GM12878 (cell line): ENCODE measurements around the gene TRMT1. TPM values are rescaled to one million over a fixed set of nuclear protein-coding genes. Genes with fewer than 3 reads are reported as not detected.

Experiments used
- ASH2L ChIP-seq: fragments of 300-600, 200-600 bp; sonication (generic); IDR thresholded peaks from 2 replicates; pipeline ENCODE4 v1.6.1; 2017; ENCODE audit warnings: low read depth, mild to moderate bottlenecking, borderline replicate concordance
- CREM ChIP-seq: IDR thresholded peaks from 2 replicates; pipeline ENCODE4 v1.6.1; 2014; ENCODE audit warnings: antibody characterized with exemption, low read depth
- EGR1 ChIP-seq, 2 experiments: IDR thresholded peaks; 1 replicate in 1 of 2; 2 replicates in 1 of 2; pipeline ENCODE4 v1.6.1; 2011 to 2012; ENCODE audit warnings: low read depth in 2 of 2, low read length in 2 of 2, borderline replicate concordance in 1 of 2, mild to moderate bottlenecking in 1 of 2, moderate library complexity in 1 of 2
- FOS ChIP-seq: IDR thresholded peaks from 3 replicates; pipeline ENCODE4 v1.6.1; 2011; ENCODE audit warnings: borderline replicate concordance; ENCODE audit not compliant: insufficient read length; ENCODE audit errors: extremely low read depth
- JUNB ChIP-seq: IDR thresholded peaks from 2 replicates; pipeline ENCODE4 v1.6.1; 2016; ENCODE audit warnings: antibody characterized with exemption, mild to moderate bottlenecking
- JUND ChIP-seq: IDR thresholded peaks from 2 replicates; pipeline ENCODE4 v1.6.1; 2012; ENCODE audit warnings: low read depth, mild to moderate bottlenecking, low read length, improper control_type of control experiment, moderate library complexity
- MEF2B ChIP-seq: fragments of 450-650 bp; IDR thresholded peaks from 2 replicates; pipeline ENCODE4 v1.6.1; 2018; ENCODE audit warnings: mild to moderate bottlenecking, moderate library complexity; ENCODE audit not compliant: partially characterized antibody, poor library complexity, severe bottlenecking
- RAD21 ChIP-seq: IDR thresholded peaks from 2 replicates; pipeline ENCODE4 v1.6.1; 2011; ENCODE audit warnings: mild to moderate bottlenecking, low read depth, low read length, moderate library complexity; ENCODE audit not compliant: insufficient read depth
- SPI1 ChIP-seq: IDR thresholded peaks from 2 replicates; pipeline ENCODE4 v1.6.1; 2011; ENCODE audit warnings: low read depth, mild to moderate bottlenecking, low read length, moderate library complexity, borderline replicate concordance; ENCODE audit not compliant: insufficient read depth
- STAT1 ChIP-seq: fragments of 450-650 bp; conservative IDR thresholded peaks from 2 replicates; pipeline ENCODE4 v1.6.1; 2014; ENCODE audit warnings: antibody characterized with exemption, mild to moderate bottlenecking
- TAF1 ChIP-seq: IDR thresholded peaks from 2 replicates; pipeline ENCODE4 v1.6.1; 2011; ENCODE audit warnings: mild to moderate bottlenecking, low read depth, low read length, borderline replicate concordance
- ZBED1 ChIP-seq: IDR thresholded peaks from 2 replicates; pipeline ENCODE4 v1.6.1; 2016; ENCODE audit warnings: borderline replicate concordance
- polyA plus RNA-seq, 11 experiments: library from polyadenylated mRNA; depleted of rRNA in 4 of 11; unstranded in 6 of 11; stranded (reverse) in 5 of 11; fragments of >200 nt; fragmentation: Nextera tagmentation in 4 of 11; fragmentation: Illumina TruSeq in 1 of 11; extraction: Ambion mirVana in 4 of 11; extraction: Trizol in 1 of 11; gene quantifications; 1 replicate in 1 of 11; 2 replicates in 10 of 11; pipeline versions ENCODE4 v1.2.1 to v1.2.3, GENCODE V29; 2011 to 2016; ENCODE audit warnings: inconsistent platforms in 2 of 11, missing spikeins in 2 of 11, low read depth in 1 of 11
- total RNA-seq, 4 experiments: library from RNA; depleted of rRNA in 3 of 4; stranded (reverse); fragments of >200 nt in 3 of 4; fragmentation: Illumina TruSeq in 1 of 4; extraction: Trizol in 1 of 4; gene quantifications; 2 replicates each; pipeline versions ENCODE4 v1.2.1 to v1.2.3, GENCODE V29; 2013 to 2021
- TF ChIP-seq, protein P1 (sequence below): IDR thresholded peaks from 2 replicates; pipeline ENCODE4 v1.6.1; 2012; ENCODE audit warnings: low read depth, low read length, improper control_type of control experiment
- TF ChIP-seq, protein P2 (sequence below): IDR thresholded peaks from 2 replicates; pipeline ENCODE4 v1.6.1; 2012; ENCODE audit warnings: low read depth, low read length, improper control_type of control experiment
- TF ChIP-seq, protein P3 (sequence below): fragments of 450-650 bp; formaldehyde crosslinking; IDR thresholded peaks from 2 replicates; pipeline ENCODE4 v1.4.0; 2020; ENCODE audit warnings: mild to moderate bottlenecking, moderate library complexity
- TF ChIP-seq, protein P4 (sequence below): fragments of 150-350 bp; IDR thresholded peaks from 2 replicates; pipeline ENCODE4 v1.6.1; 2016; ENCODE audit warnings: low read depth, low read length
- TF ChIP-seq, protein P5 (sequence below): IDR thresholded peaks from 2 replicates; pipeline ENCODE4 v1.6.1; 2011; ENCODE audit warnings: borderline replicate concordance, low read depth, mild to moderate bottlenecking, moderate library complexity, mixed read lengths, low read length; ENCODE audit not compliant: insufficient read depth; ENCODE audit errors: extremely low read length

Gene TRMT1
- total and polyA plus RNA-seq, 10 of the 15 experiments (the other 5 are each of a cell fraction or from before 2014, with no cell fraction given) = 3.4 to 68.8 (median 34.8) TPM

DNA sequence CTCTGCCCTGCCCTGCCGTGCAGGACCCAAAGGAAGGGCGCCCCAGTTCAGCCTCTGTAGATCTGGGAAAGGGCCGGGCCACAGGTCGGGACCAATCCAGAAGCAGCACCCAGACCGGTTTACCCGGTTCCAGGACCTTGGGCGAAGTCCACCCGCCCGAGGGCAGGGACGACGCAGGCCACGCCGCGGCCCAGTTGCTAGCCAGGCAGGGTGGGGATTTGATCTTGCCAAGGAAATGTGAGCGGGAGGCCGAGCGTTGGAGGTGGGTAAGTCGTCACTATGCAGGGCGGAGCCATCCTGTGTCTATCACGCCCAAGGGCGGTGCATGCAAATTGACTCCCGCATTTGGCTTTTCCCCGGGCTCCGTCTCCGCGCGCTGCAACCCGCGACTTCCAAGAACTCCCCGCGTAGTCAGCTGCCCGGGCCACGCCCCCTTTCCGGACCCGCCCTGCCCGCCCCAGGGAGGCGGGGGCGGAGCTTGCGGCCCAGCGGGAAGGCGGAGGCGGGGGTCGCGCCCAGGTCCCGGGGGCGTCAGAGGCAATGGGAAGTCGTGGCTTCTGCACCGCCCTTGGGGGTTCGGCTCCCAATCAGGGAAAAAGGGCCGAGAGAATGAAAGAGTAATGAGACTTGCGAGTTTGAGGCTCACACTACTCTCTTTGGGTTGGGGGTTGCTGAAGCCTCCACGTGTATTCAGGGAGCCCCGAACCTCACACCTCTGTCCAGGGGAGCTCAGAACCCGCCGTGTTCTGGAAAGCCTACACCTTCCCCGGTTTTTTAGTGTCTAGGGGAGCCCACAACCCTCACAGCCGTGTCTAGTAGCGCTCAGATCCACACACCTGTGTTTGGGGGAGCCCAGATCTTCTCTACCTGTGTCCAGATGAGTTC is 46.4 kb upstream of the TRMT1 start (continued):
- TF ChIP-seq RAD21 = no peak
- TF ChIP-seq CREM = peak; percentile 60; the same call in 1 of the 2 replicates
- TF ChIP-seq JUNB = no peak
- TF ChIP-seq FOS = no peak
- no peak for TF ChIP-seq MEF2B
- TF ChIP-seq, protein P1, sequence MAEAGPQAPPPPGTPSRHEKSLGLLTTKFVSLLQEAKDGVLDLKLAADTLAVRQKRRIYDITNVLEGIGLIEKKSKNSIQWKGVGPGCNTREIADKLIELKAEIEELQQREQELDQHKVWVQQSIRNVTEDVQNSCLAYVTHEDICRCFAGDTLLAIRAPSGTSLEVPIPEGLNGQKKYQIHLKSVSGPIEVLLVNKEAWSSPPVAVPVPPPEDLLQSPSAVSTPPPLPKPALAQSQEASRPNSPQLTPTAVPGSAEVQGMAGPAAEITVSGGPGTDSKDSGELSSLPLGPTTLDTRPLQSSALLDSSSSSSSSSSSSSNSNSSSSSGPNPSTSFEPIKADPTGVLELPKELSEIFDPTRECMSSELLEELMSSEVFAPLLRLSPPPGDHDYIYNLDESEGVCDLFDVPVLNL = no peak
- TF ChIP-seq, protein P2, sequence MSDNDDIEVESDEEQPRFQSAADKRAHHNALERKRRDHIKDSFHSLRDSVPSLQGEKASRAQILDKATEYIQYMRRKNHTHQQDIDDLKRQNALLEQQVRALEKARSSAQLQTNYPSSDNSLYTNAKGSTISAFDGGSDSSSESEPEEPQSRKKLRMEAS = no peak
- TF ChIP-seq, protein P3, sequence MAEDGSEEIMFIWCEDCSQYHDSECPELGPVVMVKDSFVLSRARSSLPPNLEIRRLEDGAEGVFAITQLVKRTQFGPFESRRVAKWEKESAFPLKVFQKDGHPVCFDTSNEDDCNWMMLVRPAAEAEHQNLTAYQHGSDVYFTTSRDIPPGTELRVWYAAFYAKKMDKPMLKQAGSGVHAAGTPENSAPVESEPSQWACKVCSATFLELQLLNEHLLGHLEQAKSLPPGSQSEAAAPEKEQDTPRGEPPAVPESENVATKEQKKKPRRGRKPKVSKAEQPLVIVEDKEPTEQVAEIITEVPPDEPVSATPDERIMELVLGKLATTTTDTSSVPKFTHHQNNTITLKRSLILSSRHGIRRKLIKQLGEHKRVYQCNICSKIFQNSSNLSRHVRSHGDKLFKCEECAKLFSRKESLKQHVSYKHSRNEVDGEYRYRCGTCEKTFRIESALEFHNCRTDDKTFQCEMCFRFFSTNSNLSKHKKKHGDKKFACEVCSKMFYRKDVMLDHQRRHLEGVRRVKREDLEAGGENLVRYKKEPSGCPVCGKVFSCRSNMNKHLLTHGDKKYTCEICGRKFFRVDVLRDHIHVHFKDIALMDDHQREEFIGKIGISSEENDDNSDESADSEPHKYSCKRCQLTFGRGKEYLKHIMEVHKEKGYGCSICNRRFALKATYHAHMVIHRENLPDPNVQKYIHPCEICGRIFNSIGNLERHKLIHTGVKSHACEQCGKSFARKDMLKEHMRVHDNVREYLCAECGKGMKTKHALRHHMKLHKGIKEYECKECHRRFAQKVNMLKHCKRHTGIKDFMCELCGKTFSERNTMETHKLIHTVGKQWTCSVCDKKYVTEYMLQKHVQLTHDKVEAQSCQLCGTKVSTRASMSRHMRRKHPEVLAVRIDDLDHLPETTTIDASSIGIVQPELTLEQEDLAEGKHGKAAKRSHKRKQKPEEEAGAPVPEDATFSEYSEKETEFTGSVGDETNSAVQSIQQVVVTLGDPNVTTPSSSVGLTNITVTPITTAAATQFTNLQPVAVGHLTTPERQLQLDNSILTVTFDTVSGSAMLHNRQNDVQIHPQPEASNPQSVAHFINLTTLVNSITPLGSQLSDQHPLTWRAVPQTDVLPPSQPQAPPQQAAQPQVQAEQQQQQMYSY (CRISPR knock-in tag) = no peak
- no peak for TF ChIP-seq STAT1
- no peak for TF ChIP-seq JUND
- no peak for TF ChIP-seq ASH2L
- TF ChIP-seq SPI1 = no peak
- no peak; the same call in 1 of the 2 replicates for TF ChIP-seq ZBED1
- no peak for TF ChIP-seq TAF1
- TF ChIP-seq, protein P4, sequence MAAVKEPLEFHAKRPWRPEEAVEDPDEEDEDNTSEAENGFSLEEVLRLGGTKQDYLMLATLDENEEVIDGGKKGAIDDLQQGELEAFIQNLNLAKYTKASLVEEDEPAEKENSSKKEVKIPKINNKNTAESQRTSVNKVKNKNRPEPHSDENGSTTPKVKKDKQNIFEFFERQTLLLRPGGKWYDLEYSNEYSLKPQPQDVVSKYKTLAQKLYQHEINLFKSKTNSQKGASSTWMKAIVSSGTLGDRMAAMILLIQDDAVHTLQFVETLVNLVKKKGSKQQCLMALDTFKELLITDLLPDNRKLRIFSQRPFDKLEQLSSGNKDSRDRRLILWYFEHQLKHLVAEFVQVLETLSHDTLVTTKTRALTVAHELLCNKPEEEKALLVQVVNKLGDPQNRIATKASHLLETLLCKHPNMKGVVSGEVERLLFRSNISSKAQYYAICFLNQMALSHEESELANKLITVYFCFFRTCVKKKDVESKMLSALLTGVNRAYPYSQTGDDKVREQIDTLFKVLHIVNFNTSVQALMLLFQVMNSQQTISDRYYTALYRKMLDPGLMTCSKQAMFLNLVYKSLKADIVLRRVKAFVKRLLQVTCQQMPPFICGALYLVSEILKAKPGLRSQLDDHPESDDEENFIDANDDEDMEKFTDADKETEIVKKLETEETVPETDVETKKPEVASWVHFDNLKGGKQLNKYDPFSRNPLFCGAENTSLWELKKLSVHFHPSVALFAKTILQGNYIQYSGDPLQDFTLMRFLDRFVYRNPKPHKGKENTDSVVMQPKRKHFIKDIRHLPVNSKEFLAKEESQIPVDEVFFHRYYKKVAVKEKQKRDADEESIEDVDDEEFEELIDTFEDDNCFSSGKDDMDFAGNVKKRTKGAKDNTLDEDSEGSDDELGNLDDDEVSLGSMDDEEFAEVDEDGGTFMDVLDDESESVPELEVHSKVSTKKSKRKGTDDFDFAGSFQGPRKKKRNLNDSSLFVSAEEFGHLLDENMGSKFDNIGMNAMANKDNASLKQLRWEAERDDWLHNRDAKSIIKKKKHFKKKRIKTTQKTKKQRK = no peak
- TF ChIP-seq, protein P5, sequence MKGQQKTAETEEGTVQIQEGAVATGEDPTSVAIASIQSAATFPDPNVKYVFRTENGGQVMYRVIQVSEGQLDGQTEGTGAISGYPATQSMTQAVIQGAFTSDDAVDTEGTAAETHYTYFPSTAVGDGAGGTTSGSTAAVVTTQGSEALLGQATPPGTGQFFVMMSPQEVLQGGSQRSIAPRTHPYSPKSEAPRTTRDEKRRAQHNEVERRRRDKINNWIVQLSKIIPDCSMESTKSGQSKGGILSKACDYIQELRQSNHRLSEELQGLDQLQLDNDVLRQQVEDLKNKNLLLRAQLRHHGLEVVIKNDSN = no peak
- TF ChIP-seq EGR1 (IDR thresholded peaks at IDR 0.05; ENCODE audit: borderline replicate concordance in 1 of 2, low read depth in 2 of 2, low read length in 2 of 2) = peak in 1 of 2 experiments; percentile 92; a peak in 2 of 3 replicates
